ENCODE data around the gene GAS7.

GRCh38 chr17:10064536-10064935, 133.9 kb downstream of the GAS7 start:
- TF ChIP-seq POLR2AphosphoS5 (IDR thresholded peaks at IDR 0.05) (no peak), CTCF (IDR thresholded peaks at IDR 0.05) (no peak), POLR2A (IDR thresholded peaks at IDR 0.05) (no peak)
